Panc1 (cell line): Measurements from ENCODE around the gene SMYD2. TPM values are rescaled to one million over a fixed set of nuclear protein-coding genes. Genes with fewer than 3 reads are reported as not detected.

Experiments
- ATAC-seq: fragments of 200-7000 bp; cut with Tn5 transposase; 2 replicates; pipeline ENCODE4 v1.9.1; 2020; ENCODE audit warnings: mild to moderate bottlenecking, moderate library complexity
- BruUV-seq: library from RNA; stranded (reverse); fragments of 400-500 nt; replicated peaks from 2 replicates; lab custom pipeline; 2021; lab: Mats Ljungman, UMichigan
- CTCF ChIA-PET: fragments of 300-600 bp; sonication (Branson Sonifier 250); formaldehyde crosslinking; loops from one replicate; lab custom pipeline; 2022; ENCODE audit warnings: antibody characterized with exemption; lab: Charles Lee
- POLR2A ChIA-PET: fragments of 300-600 bp; sonication (Branson Sonifier 250); formaldehyde crosslinking; loops from one replicate; lab custom pipeline; 2022; ENCODE audit warnings: antibody characterized with exemption; lab: Charles Lee
- DNase-seq: peaks from one replicate; pipeline ENCODE4 v3.0.0-alpha.2; 2010; ENCODE audit warnings: low read depth, low spot score
- H3K27ac ChIP-seq: 2 replicates; pipeline ENCODE4 v1.5.1; 2011; ENCODE audit warnings: mild to moderate bottlenecking, low read length, inconsistent platforms
- H3K27me3 ChIP-seq: fragments of 200-500 bp; sonication (Bioruptor generic); 2 replicates; pipeline ENCODE4 v1.6.0; 2014; ENCODE audit warnings: low read length, inconsistent platforms; ENCODE audit not compliant: control insufficient read depth, insufficient read depth
- H3K36me3 ChIP-seq: fragments of 200-500 bp; sonication (Bioruptor generic); 2 replicates; pipeline ENCODE4 v1.5.1; 2014; ENCODE audit warnings: inconsistent platforms, mild to moderate bottlenecking, low read length, moderate library complexity; ENCODE audit not compliant: control insufficient read depth, insufficient read depth
- H3K4me1 ChIP-seq: 2 replicates; pipeline ENCODE4 v1.5.1; 2011; ENCODE audit warnings: inconsistent platforms, mild to moderate bottlenecking, low read length, moderate library complexity; ENCODE audit not compliant: control insufficient read depth, insufficient read depth
- H3K4me3 ChIP-seq, 2 experiments: 2 replicates each; pipeline ENCODE4 v1.5.1; 2011 to 2012; ENCODE audit warnings: low read depth in 2 of 2, low read length in 2 of 2, mild to moderate bottlenecking in 2 of 2, inconsistent platforms in 1 of 2, moderate library complexity in 1 of 2
- H3K9me3 ChIP-seq: fragments of 200-500 bp; sonication (Bioruptor generic); 2 replicates; pipeline ENCODE4 v1.5.1; 2014; ENCODE audit warnings: low read depth, mild to moderate bottlenecking, inconsistent platforms, low read length, moderate library complexity; ENCODE audit not compliant: control insufficient read depth, insufficient read depth
- POLR2AphosphoS5 ChIP-seq: IDR thresholded peaks from 2 replicates; pipeline ENCODE4 v1.6.1; 2012; ENCODE audit warnings: mild to moderate bottlenecking, low read depth, low read length, moderate library complexity
- SIN3A ChIP-seq: IDR thresholded peaks from 2 replicates; pipeline ENCODE4 v1.6.1; 2012; ENCODE audit warnings: low read depth, mild to moderate bottlenecking, low read length, moderate library complexity, borderline replicate concordance; ENCODE audit not compliant: insufficient read depth
- TCF7L2 ChIP-seq: IDR thresholded peaks from 2 replicates; pipeline ENCODE4 v1.6.1; 2011; ENCODE audit warnings: mild to moderate bottlenecking, low read depth, low read length, inconsistent platforms
- in situ Hi-C: cut with HindIII; loops from 2 replicates; pipeline ENCODE4 v1.10.0; 2016; ENCODE audit warnings: low sequenced_read_pairs, low pct_unique_long_range_greater_than_20kb
- intact Hi-C: fragments of 100-400 bp; cut with micrococcal nuclease; formaldehyde crosslinking; loops from one replicate; pipeline ENCODE4 v1.10.0; 2022; ENCODE audit not compliant: unreplicated experiment
- total RNA-seq: library from RNA; stranded (reverse); gene quantifications from one replicate; pipeline ENCODE4 v1.2.1, GENCODE V29; 2021; ENCODE audit not compliant: unreplicated experiment
- TF ChIP-seq, protein P1 (sequence below), 2 experiments: IDR thresholded peaks; 2 replicates each; pipeline ENCODE4 v1.6.1; 2011 to 2012; ENCODE audit warnings: low read depth in 2 of 2, control low read depth in 1 of 2, low read length in 1 of 2, mild to moderate bottlenecking in 1 of 2, moderate library complexity in 1 of 2; ENCODE audit not compliant: insufficient read depth in 1 of 2
- TF ChIP-seq, protein P2 (sequence below): fragments of 450-650 bp; IDR thresholded peaks from 2 replicates; pipeline ENCODE4 v1.5.1; 2017; ENCODE audit warnings: mild to moderate bottlenecking

Gene SMYD2
- total RNA-seq, 1 experiment from 2014 or later, result 31.0 TPM

DNA sequence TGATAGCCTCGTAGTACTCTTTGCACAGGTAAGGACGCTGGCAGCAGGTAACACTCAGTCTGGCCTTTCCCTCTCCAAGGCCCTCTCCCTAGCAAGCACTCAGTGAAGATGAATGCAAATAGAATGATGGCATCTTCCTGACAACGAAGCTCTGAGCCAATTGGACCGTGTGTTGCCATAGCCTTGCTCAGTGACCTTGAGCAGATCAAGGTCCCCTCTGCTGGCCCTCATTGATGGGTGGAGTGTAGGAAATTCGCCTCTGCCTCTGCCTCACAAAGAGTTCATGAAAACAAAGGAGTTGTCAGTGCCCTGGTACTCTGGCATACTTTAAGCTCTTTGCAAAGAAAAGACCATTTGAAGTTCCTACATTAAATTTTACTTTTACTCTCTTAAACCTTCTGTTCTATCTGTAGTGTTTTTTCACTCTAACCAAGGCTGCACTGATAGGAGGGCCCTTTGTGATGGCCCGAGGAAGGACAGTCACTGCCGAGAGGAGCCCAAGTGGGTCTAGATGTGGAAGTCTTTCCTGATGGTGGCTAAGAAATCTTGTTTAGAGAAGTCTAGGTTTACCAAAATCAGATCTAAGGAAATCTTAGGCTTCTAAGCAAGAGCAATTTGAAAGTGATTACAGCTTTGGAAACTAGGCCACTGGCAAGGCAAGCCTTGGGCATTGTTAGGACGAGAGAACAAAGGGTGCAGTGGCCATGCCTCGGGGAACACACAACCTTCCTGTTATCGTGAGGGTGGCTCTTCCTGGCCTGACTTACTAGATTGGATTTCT is 38.2 kb downstream of the SMYD2 start:
- Histone ChIP-seq H3K4me1 (no peaks in the 10 kb centered on the region), H3K27me3 (no peaks in the 10 kb centered on the region), H3K27ac (no peak overlapping the region), H3K4me3 (no peak overlapping the region), H3K9me3 (no peaks in the 10 kb centered on the region), H3K36me3 (no peaks in the 10 kb centered on the region)
- TF ChIP-seq POLR2AphosphoS5 (no peak), SIN3A (no peak), TCF7L2 (no peak)
- TF ChIP-seq, protein P1, sequence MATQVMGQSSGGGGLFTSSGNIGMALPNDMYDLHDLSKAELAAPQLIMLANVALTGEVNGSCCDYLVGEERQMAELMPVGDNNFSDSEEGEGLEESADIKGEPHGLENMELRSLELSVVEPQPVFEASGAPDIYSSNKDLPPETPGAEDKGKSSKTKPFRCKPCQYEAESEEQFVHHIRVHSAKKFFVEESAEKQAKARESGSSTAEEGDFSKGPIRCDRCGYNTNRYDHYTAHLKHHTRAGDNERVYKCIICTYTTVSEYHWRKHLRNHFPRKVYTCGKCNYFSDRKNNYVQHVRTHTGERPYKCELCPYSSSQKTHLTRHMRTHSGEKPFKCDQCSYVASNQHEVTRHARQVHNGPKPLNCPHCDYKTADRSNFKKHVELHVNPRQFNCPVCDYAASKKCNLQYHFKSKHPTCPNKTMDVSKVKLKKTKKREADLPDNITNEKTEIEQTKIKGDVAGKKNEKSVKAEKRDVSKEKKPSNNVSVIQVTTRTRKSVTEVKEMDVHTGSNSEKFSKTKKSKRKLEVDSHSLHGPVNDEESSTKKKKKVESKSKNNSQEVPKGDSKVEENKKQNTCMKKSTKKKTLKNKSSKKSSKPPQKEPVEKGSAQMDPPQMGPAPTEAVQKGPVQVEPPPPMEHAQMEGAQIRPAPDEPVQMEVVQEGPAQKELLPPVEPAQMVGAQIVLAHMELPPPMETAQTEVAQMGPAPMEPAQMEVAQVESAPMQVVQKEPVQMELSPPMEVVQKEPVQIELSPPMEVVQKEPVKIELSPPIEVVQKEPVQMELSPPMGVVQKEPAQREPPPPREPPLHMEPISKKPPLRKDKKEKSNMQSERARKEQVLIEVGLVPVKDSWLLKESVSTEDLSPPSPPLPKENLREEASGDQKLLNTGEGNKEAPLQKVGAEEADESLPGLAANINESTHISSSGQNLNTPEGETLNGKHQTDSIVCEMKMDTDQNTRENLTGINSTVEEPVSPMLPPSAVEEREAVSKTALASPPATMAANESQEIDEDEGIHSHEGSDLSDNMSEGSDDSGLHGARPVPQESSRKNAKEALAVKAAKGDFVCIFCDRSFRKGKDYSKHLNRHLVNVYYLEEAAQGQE (IDR thresholded peaks at IDR 0.05; ENCODE audit: insufficient read depth in 1 of 2, low read depth in 2 of 2, low read length in 1 of 2), result no peak
- TF ChIP-seq, protein P2, sequence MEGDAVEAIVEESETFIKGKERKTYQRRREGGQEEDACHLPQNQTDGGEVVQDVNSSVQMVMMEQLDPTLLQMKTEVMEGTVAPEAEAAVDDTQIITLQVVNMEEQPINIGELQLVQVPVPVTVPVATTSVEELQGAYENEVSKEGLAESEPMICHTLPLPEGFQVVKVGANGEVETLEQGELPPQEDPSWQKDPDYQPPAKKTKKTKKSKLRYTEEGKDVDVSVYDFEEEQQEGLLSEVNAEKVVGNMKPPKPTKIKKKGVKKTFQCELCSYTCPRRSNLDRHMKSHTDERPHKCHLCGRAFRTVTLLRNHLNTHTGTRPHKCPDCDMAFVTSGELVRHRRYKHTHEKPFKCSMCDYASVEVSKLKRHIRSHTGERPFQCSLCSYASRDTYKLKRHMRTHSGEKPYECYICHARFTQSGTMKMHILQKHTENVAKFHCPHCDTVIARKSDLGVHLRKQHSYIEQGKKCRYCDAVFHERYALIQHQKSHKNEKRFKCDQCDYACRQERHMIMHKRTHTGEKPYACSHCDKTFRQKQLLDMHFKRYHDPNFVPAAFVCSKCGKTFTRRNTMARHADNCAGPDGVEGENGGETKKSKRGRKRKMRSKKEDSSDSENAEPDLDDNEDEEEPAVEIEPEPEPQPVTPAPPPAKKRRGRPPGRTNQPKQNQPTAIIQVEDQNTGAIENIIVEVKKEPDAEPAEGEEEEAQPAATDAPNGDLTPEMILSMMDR, result no peak
- intact Hi-C loops (no loop called here), in situ Hi-C loops (no loop called here)
- no TSS peak for BruUV-seq
- ChIA-PET POLR2A (interaction anchor here (0.6 kb wide), 1 partner anchor 121 kb away, joined by 4 read pairs; no protein-coding TSS in a partner anchor), CTCF (no interaction called here)
- ATAC-seq (no peak), DNase-seq (no peak)

DNA sequence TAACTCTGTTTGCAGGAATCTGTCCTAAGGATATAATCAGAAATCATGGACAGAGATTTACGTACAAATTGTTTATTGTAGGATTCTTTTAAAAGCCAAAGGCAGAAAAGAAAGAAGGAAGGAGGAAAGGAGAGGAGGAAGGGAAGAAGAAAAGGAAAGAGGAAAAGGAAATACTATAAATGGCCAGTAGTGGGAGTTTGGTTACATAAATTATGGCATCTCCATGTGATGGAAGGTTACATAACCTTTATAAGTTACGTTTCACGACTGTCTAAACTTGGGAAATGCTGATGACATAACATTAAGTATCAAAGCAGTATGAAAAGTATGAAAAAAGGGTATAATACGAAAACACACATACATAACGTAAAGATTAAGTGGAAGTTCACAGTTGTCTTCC is 39.0 kb downstream of the SMYD2 start:
- POLR2A ChIA-PET, result no interaction called here
- in situ Hi-C loops, result no loop called here
- intact Hi-C loops, result no loop called here

More for the DNA sequence above, 39.0 kb downstream of the SMYD2 start:
- no peaks in the 10 kb centered on the region for H3K27me3 ChIP-seq
- BruUV-seq, result no TSS peak
- no peak overlapping the region for H3K4me3 ChIP-seq
- no peak for DNase-seq
- no peaks in the 10 kb centered on the region for H3K9me3 ChIP-seq
- H3K27ac ChIP-seq, result no peak overlapping the region
- ATAC-seq, result no peak
- TF ChIP-seq POLR2AphosphoS5, result no peak
- TF ChIP-seq, protein P2, result peak; percentile 40; the same call in 1 of the 2 replicates
- no peak for TF ChIP-seq TCF7L2
- H3K4me1 ChIP-seq, result no peaks in the 10 kb centered on the region
- CTCF ChIA-PET, result no interaction called here
- no peaks in the 10 kb centered on the region for H3K36me3 ChIP-seq
